Ecto neural progenitor cell (in vitro differentiated cells): Measurements from ENCODE around the gene CSNK1G2.

ENCODE experiments used
- DNase-seq: peaks from one replicate; pipeline ENCODE4 v3.0.0-alpha.2; 2018; ENCODE audit warnings: low spot score

CSNK1G2 gene

GRCh38 chr19:1968279-1969175 is 27.6 kb downstream of the CSNK1G2 start:
- no peak for DNase-seq

GRCh38 chr19:1969176-1970002 is 28.4 kb downstream of the CSNK1G2 start:
- DNase-seq: no peak

GRCh38 chr19:1970003-1970805 is 29.2 kb downstream of the CSNK1G2 start:
- no peak for DNase-seq

- DNase-seq: no peak
These were observed 30.0 kb downstream of the CSNK1G2 start for GRCh38 chr19:1970806-1971502.

- no peak for DNase-seq
These were observed 33.6 kb downstream of the CSNK1G2 start for GRCh38 chr19:1974381-1975161.

- no peak for DNase-seq
These were observed 34.1 kb downstream of the CSNK1G2 start for GRCh38 chr19:1975162-1975480.

GRCh38 chr19:1977120-1977519 is 36.1 kb downstream of the CSNK1G2 start:
- no peak for DNase-seq

GRCh38 chr19:1978346-1978894 is 37.4 kb downstream of the CSNK1G2 start:
- no peak for DNase-seq

- no peak for DNase-seq
These were observed 38.0 kb downstream of the CSNK1G2 start for GRCh38 chr19:1979017-1979416.

- no peak for DNase-seq
These were observed 38.7 kb downstream of the CSNK1G2 start for GRCh38 chr19:1979642-1980041.

GRCh38 chr19:1980091-1980808 is 39.3 kb downstream of the CSNK1G2 start:
- no peak for DNase-seq

- DNase-seq: no peak
These were observed 39.8 kb downstream of the CSNK1G2 start for GRCh38 chr19:1980809-1981181.

GRCh38 chr19:1981253-1981652 is 40.3 kb downstream of the CSNK1G2 start:
- DNase-seq: no peak

- DNase-seq: no peak
These were observed 43.4 kb downstream of the CSNK1G2 start for GRCh38 chr19:1984357-1984756.

- no peak for DNase-seq
These were observed 44.8 kb downstream of the CSNK1G2 start for GRCh38 chr19:1985588-1986356.

- no peak for DNase-seq
These were observed 45.6 kb downstream of the CSNK1G2 start for GRCh38 chr19:1986357-1987162.

- no peak for DNase-seq
These were observed 46.5 kb downstream of the CSNK1G2 start for GRCh38 chr19:1987197-1988187.
